ENCODE measurements around the gene CCDC78. TPM values are rescaled to one million over a fixed set of nuclear protein-coding genes. Genes with fewer than 3 reads are reported as not detected.
"Not testable (repeated sequence)": the region's sequence is repeated elsewhere in the genome, so short reads cannot be mapped to it uniquely, and the experiment has no call there.

The CCDC78 gene
- total RNA-seq, 1 donor from 2014 or later, result 0.50 TPM

DNA sequence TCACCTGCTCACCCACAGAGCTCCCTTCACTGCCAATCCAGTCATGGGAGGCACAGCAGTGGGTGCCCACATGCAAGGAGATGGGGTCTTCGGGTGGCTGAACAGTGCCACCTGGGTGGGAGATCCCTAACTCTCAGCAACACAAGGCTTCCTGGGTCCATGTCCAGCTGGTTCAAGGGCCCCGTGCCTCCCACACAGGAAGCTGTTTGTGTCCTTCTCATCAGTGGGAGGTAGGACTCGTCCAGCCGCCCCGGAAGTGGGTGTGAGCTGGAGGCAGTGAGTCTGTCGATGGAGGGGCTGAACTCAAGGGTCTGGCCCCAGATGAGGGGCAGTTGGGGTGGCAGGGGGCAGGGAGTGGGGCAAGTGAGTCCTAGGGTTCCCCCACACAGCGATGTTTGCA is 22.2 kb downstream of the CCDC78 start:
- ATAC-seq, result no peak
- intact Hi-C loops (cut with micrococcal nuclease), result no loop called here
- DNase-seq, result no peak

DNA sequence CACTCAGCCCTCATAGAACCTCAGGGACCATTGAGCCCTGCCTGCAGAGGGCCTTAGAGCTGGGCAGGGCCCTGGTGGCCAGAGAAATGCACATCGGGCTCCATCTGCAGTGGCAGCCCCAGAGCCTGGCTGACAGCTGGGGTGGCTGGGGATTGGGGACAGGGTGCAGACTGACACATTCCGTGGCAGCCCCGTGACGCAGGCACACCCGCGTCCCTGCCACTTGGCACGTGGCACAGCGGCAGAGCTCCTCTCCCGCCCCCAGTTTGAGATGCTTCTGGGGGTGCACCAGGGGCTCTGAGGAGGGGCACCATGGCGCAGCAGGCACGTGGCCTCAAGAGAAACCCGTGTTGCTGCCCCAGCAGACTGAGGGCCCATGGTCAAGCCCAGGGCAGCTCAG is 22.8 kb downstream of the CCDC78 start:
- DNase-seq, result no peak
- intact Hi-C loops (cut with micrococcal nuclease), result no loop called here
- ATAC-seq, result no peak

- intact Hi-C loops (cut with micrococcal nuclease), result no loop called here
- DNase-seq (no peak), ATAC-seq (no peak)
These were observed 23.9 kb downstream of the CCDC78 start for GRCh38 chr16:702341-702740.

DNA sequence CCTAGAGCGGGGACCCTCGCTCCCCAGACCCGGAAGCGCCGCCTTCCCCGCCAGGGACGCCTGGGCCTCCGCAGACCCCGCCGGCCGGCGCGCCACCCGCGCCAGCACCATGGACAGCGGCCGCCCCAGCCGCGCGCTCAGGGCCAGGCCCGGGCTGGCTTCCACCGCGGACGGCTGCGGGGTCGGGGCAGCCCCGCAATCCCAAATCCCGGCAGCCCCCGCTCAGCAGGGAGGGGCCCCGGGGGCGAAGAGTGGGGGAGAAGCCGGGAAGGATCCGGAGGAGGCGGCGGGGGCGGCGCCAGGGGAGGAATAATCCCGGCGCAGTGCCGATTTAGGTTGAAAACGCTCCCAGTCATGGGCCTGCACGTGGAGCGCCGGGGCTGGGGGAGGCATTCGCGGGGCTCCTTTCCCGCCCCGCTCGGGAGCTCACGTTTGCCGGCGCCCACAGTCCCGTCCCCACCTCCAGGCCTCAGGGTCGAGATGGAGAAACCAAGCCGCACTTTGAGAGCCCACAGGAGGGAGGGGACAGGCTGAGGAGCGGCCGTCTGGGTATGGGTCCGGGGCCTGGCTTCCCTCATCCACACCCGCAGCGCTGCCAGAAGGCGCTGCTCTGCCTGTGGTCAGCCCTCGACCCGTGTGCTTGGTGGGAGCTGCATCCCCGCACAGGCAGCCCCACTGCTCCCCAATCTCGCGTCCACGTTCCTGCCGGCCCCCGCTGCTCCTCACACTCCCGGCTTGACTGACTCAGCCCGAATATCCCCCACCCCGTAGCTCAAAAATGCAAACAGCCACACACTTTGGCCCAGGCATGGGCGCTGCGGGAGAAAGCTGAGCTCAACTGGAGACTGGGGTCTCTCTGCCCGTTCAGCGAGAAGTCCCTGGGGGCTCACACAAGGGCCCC is 25.3 kb downstream of the CCDC78 start:
- DNase-seq (peak; percentile 57), ATAC-seq (peak; percentile 78)
- intact Hi-C loops (cut with micrococcal nuclease), result no loop called here

DNA sequence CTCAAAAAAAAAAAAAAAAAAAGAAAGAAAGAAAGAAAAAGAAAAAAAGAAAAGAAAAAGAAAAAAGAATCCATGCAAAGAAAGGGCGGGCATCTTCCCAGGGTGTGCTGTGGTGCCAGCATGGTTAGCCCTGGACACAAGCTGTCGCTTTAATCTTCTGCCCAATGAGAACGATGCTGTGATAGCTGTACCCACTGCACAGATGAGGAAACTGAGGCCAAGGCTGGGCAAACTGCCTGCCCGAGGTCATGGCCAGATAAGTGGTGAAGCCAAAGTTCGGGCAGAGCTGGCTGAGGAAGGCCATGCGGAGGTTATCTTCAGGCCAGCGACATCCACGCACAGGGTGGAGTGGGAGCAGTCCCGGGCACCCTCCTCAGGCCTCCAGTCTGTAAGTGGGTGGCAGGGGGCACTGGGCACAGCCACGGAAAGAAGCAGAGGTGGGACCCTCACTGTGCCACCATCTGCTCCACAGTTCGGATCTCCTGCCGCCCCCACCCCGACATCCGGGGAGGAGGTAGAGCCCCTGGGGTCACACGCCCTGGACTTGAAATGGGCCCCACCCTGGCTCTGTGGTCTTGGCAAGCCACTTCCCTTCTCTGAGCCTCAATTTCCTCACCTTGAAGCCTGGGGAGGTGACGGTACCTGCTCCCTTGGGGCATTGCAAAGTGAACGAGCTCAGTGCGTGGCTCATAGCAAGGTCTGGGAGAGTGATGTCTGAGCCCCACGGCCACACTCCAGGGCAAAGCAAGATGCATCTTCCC is 27.2 kb downstream of the CCDC78 start:
- ATAC-seq (no peak), DNase-seq (no peak)
- intact Hi-C loops (cut with micrococcal nuclease), result no loop called here

DNA sequence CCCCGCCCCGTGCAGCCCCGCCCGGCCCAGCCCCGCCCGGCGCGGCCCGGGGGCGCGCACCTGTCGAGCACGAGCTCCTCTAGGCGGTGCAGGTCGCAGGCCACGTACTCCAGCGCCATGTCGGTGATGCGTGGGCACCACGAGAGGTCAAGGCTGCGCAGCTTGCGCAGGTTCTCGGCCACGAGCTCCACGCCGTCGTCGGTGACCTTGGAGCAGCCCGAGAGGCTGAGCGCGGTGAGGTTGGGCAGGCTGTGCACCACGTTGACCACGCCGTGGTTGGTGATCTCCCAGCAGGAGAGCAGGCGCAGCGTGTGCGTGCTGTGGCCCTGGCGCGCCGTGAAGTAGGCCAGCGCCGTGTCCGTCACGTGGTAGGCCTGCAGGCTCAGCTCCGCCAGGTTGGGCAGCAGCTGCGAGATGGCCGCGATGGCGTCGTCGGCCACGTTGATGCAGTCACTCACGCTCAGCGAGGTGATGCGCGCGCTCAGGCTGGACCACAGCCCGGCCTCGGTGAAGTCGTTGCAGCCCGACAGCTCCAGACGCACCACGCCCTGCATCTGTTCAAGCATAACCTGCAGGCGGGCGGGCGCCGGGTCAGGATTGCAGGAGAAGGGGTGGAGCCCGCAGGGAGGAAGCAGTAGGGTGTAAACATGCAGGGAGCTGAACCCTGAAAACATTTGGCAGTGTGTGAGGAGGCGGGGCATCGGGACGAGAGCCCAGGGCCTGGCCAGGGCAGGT is 30.7 kb downstream of the CCDC78 start:
- ATAC-seq (no peak), DNase-seq (no peak)
- intact Hi-C loops (cut with micrococcal nuclease), result no loop called here

DNA sequence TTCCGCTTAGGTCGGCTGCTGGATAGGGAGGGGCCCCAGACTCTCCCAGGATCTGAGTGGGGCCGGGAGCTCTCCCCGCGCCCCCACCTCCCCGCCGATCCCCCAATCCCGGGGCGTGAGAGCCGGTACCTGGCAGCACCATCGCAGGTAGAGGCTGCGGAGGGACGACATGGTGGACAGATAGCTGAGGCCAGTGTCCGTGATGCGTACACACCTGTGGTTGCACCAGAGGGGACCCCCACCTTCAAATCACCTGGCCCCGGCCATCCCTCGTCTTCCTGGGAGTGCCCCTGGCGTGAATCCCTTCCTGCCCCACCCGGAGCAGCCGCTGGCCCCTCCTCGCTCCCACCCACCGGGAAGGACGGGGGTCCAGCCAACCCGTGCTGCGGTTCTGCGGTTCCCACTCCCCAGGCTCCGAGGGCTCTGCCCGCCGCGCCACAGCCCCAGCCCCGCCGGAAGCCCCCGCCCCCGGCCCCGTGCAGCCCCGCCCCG is 31.3 kb downstream of the CCDC78 start:
- intact Hi-C loops (cut with micrococcal nuclease), result no loop called here
- no peak for ATAC-seq

DNA sequence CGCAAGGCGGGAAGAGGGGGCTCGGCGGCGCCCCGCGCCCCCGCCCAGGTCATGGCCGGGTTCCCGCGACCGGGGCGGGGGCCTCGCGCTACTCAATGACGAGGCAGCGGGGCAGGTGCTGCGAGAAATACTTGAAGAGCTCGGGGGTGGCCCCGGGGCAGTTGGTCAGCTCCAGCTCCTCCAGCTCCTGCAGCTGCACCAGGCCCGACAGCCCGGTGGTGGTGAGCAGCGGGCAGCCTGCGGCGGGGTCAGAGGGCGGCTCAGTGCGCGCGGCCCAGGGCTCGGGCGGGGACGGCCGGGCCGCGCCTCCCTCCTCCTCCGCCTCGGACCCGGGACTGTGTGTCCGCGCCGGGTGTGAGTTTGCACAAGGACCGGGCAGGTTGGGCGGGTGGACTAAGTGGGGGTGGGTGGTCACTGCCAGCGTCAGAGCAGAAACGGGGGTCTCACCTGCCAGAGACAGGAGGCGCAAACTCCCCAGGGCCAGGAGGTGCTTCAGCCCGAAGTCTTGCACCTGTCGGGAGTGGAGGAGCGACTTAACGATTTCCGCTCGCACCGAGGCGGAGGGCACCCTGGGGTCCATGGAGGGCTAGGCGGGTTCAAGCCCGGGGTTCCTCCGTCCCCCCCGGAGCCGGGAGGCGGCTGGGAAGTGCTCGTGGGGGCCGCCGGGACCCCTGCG is 31.9 kb downstream of the CCDC78 start:
- intact Hi-C loops (cut with micrococcal nuclease), result no loop called here
- DNase-seq, result no peak
- no peak for ATAC-seq

More for the DNA sequence above, 31.3 kb downstream of the CCDC78 start:
- no peak for DNase-seq

GRCh38 chr16:693766-694165 is 32.5 kb downstream of the CCDC78 start:
- intact Hi-C loops (cut with micrococcal nuclease), result no loop called here
- DNase-seq, result no peak
- no peak for ATAC-seq

- intact Hi-C loops (cut with micrococcal nuclease), result no loop called here
- DNase-seq, result no peak
- no peak for ATAC-seq
These were observed 32.9 kb downstream of the CCDC78 start for GRCh38 chr16:693364-693763.

GRCh38 chr16:692356-693108 is 33.7 kb downstream of the CCDC78 start:
- intact Hi-C loops (cut with micrococcal nuclease), result no loop called here
- ATAC-seq, result no peak

GRCh38 chr16:691242-691641 is 35.0 kb downstream of the CCDC78 start:
- DNase-seq; ATAC-seq; intact Hi-C loops (cut with micrococcal nuclease): not testable (repeated sequence)

More at GRCh38 chr16:692356-693108, 33.7 kb downstream of the CCDC78 start:
- DNase-seq, result no peak

DNA sequence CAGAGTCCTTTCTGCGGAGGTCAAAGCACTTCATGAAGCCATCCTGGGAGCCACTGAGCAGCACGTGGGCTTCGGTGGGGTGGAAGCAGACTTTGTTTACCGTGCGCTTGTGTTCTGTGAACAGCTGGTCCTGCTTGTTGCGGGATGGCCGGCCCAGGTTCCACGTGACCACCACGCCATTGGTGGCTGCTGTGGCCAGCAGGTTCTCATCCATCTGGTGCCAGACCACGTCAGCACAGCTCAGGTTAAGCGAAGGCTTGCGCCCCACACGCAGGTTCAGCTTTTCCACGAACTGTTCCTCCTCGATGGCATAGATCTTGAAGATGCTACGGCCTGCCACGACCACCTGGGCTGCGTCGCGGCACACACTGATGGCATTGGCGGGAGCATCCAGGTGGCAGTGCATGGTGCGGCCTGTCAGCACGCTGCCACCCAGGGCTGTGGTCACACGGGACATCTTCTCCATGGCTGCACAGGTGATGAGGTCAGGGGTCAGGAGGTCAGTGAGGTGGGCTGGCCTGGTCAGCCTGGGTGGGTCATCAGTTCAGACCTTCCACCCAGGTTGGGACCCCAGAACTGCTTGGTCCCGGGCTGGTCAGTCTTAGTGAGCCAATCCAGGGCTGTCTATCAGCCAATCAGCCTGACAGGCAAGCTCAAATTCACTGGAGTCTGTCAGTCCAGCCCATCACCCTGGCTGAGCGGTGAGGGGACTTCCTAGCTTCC is 36.9 kb downstream of the CCDC78 start:
- ATAC-seq (no peak), DNase-seq (no peak)
- intact Hi-C loops (cut with micrococcal nuclease), result no loop called here

DNA sequence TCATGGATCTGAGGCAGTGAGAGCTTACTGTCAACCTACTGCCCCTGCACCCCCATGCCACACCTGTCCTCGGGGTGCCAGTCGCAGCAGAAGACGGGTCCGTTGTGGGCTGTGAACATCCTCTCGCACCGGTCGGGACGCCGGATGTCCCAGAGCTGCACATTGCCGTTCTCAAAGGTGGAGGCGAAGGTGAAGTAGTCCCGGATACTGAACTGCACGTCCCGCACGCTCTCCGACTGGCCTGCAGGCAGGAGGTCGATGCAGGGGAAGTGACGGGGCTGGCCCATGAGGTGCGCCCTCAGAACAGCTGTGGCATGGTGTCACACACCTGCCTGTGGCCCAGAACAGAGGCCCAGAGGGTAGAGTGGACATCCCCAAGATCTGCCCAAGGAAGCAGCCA is 38.7 kb downstream of the CCDC78 start:
- ATAC-seq, result no peak
- no peak for DNase-seq
- intact Hi-C loops (cut with micrococcal nuclease), result no loop called here

GRCh38 chr16:686459-687260 is 39.6 kb downstream of the CCDC78 start:
- ATAC-seq, result no peak
- intact Hi-C loops (cut with micrococcal nuclease), result no loop called here

GRCh38 chr16:685967-686366 is 40.3 kb downstream of the CCDC78 start:
- no peak for ATAC-seq
- intact Hi-C loops (cut with micrococcal nuclease), result no loop called here
- peak; percentile 60 for DNase-seq

More at GRCh38 chr16:686459-687260, 39.6 kb downstream of the CCDC78 start:
- no peak for DNase-seq
